ENCODE data around the gene PPP1R12B. TPM values are rescaled to one million over a fixed set of nuclear protein-coding genes. Genes with fewer than 3 reads are reported as not detected.

The PPP1R12B gene
- total RNA-seq, 1 experiment from 2014 or later: 33.3 TPM

- no peak for DNase-seq
- no TSS peak for BruUV-seq (replicated peaks)
- Histone ChIP-seq H4K20me1 (ENCODE audit: insufficient read depth) (no peaks in the 10 kb centered on the region), H3K27ac (no peak overlapping the region), H3F3A (ENCODE audit: insufficient read depth, low read depth) (no peaks in the 10 kb centered on the region), H3K9me2 (ENCODE audit: insufficient read depth) (no peaks in the 10 kb centered on the region), H3K4me3 (no peak overlapping the region), H3K4me2 (no peak overlapping the region), H2AFZ (no peak overlapping the region), H3K4me1 (replicated peaks; ENCODE audit: insufficient read depth) (no peaks in the 10 kb centered on the region), H3K9me3 (ENCODE audit: insufficient read depth, low read depth) (no peaks in the 10 kb centered on the region), H3K79me2 (ENCODE audit: low read depth) (no peaks in the 10 kb centered on the region), H3K36me3 (ENCODE audit: low read depth) (no peaks in the 10 kb centered on the region), H3K27me3 (ENCODE audit: insufficient read depth, low read depth) (no peaks in the 10 kb centered on the region)
- ChIA-PET POLR2A (ENCODE audit: unreplicated experiment) (interaction anchor here (0.7 kb wide), 1 partner anchor 125 kb away, joined by 3 read pairs; no protein-coding TSS in a partner anchor), CTCF (interaction anchor here (0.5 kb wide), 1 partner anchor 38 kb away, joined by 13 read pairs; no protein-coding TSS in a partner anchor)
- TF ChIP-seq EZH2 (IDR thresholded peaks at IDR 0.05; ENCODE audit: low read depth): no peak
- TF ChIP-seq, protein P1, sequence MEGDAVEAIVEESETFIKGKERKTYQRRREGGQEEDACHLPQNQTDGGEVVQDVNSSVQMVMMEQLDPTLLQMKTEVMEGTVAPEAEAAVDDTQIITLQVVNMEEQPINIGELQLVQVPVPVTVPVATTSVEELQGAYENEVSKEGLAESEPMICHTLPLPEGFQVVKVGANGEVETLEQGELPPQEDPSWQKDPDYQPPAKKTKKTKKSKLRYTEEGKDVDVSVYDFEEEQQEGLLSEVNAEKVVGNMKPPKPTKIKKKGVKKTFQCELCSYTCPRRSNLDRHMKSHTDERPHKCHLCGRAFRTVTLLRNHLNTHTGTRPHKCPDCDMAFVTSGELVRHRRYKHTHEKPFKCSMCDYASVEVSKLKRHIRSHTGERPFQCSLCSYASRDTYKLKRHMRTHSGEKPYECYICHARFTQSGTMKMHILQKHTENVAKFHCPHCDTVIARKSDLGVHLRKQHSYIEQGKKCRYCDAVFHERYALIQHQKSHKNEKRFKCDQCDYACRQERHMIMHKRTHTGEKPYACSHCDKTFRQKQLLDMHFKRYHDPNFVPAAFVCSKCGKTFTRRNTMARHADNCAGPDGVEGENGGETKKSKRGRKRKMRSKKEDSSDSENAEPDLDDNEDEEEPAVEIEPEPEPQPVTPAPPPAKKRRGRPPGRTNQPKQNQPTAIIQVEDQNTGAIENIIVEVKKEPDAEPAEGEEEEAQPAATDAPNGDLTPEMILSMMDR (conservative IDR thresholded peaks at IDR 0.05): no peak
- intact Hi-C loops (cut with micrococcal nuclease; ENCODE audit: unreplicated experiment): no loop called here
Observed at GRCh38 chr1:202320081-202320405, 28.5 kb upstream of the PPP1R12B start.

DNA sequence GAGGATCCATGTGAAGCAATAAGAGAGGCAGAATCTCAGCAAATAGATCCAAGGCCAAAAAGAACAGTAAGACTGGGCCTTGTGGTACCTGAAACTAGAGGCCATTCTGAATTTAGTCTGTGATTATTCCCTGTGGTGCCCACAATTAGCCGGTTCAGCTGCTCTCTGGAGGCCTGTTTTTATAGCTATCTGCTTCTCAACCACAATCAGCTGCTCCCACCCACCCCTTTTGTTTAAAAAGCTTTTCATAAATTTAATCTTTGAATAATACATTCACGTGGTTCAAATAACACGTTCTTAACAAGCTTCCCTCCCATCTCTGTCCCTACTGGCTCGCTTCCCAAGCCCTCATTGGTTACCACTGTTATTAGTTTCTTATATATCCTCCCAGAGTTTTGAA lies 24.8 kb upstream of the PPP1R12B start:
- Histone ChIP-seq H3K36me3 (ENCODE audit: low read depth) (no peaks in the 10 kb centered on the region), H3K27ac (no peak overlapping the region), H3K4me2 (no peak overlapping the region), H2AFZ (no peak overlapping the region), H3K9me3 (ENCODE audit: insufficient read depth, low read depth) (no peaks in the 10 kb centered on the region), H3K4me1 (replicated peaks; ENCODE audit: insufficient read depth) (no peaks in the 10 kb centered on the region), H4K20me1 (ENCODE audit: insufficient read depth) (no peaks in the 10 kb centered on the region), H3K4me3 (no peak overlapping the region), H3K27me3 (ENCODE audit: insufficient read depth, low read depth) (no peaks in the 10 kb centered on the region), H3F3A (ENCODE audit: insufficient read depth, low read depth) (no peaks in the 10 kb centered on the region; the same call in 1 of the 2 replicates), H3K9me2 (ENCODE audit: insufficient read depth) (no peaks in the 10 kb centered on the region), H3K79me2 (ENCODE audit: low read depth) (no peaks in the 10 kb centered on the region)
- intact Hi-C loops (cut with micrococcal nuclease; ENCODE audit: unreplicated experiment): no loop called here
- no peak for TF ChIP-seq EZH2 (IDR thresholded peaks at IDR 0.05; ENCODE audit: low read depth)
- TF ChIP-seq, protein P1 (conservative IDR thresholded peaks at IDR 0.05): no peak
- POLR2A ChIA-PET (ENCODE audit: unreplicated experiment): no interaction called here
- BruUV-seq (replicated peaks): no TSS peak
- DNase-seq: no peak
- CTCF ChIA-PET: interaction anchor here (0.5 kb wide), 1 partner anchor 100 kb away, joined by 10 read pairs; no protein-coding TSS in a partner anchor

- H4K20me1 ChIP-seq (ENCODE audit: insufficient read depth): no peaks in the 10 kb centered on the region
- CTCF ChIA-PET: interaction anchor here (0.6 kb wide), 1 partner anchor 14 kb away, joined by 8 read pairs; no protein-coding TSS in a partner anchor
- POLR2A ChIA-PET (ENCODE audit: unreplicated experiment): no interaction called here
Observed at GRCh38 chr1:202324646-202325045, 23.9 kb upstream of the PPP1R12B start.

More at GRCh38 chr1:202324646-202325045, 23.9 kb upstream of the PPP1R12B start:
- intact Hi-C loops (cut with micrococcal nuclease; ENCODE audit: unreplicated experiment): no loop called here
- no TSS peak for BruUV-seq (replicated peaks)
- peaks cover 6% of the 10 kb centered on the region; the same call in 1 of the 2 replicates for H3F3A ChIP-seq (ENCODE audit: insufficient read depth, low read depth)
- no peaks in the 10 kb centered on the region for H3K27me3 ChIP-seq (ENCODE audit: insufficient read depth, low read depth)
- H3K9me2 ChIP-seq (ENCODE audit: insufficient read depth): no peaks in the 10 kb centered on the region
- DNase-seq: no peak
- TF ChIP-seq, protein P1 (conservative IDR thresholded peaks at IDR 0.05): no peak
- TF ChIP-seq EZH2 (IDR thresholded peaks at IDR 0.05; ENCODE audit: low read depth): no peak
- no peak overlapping the region for H2AFZ ChIP-seq
- no peak overlapping the region for H3K4me3 ChIP-seq
- no peaks in the 10 kb centered on the region for H3K79me2 ChIP-seq (ENCODE audit: low read depth)
- H3K4me1 ChIP-seq (replicated peaks; ENCODE audit: insufficient read depth): no peaks in the 10 kb centered on the region
- no peaks in the 10 kb centered on the region; the same call in 1 of the 2 replicates for H3K36me3 ChIP-seq (ENCODE audit: low read depth)
- no peaks in the 10 kb centered on the region for H3K9me3 ChIP-seq (ENCODE audit: insufficient read depth, low read depth)
- H3K27ac ChIP-seq: no peak overlapping the region
- no peak overlapping the region for H3K4me2 ChIP-seq
